IMR-90 (cell line): ENCODE results near the gene CHST14. TPM values are rescaled to one million over a fixed set of nuclear protein-coding genes. Genes with fewer than 3 reads are reported as not detected.

Experiments
- ATAC-seq: fragments of 200-7000 bp; cut with Tn5 transposase; 2 replicates; pipeline ENCODE4 v1.9.1; 2020; ENCODE audit warnings: low read depth, mild to moderate bottlenecking, moderate library complexity
- BruUV-seq: library from RNA; stranded (reverse); fragments of 400-500 nt; replicated peaks from 2 replicates; lab custom pipeline; 2021; lab: Mats Ljungman, UMichigan
- CTCF ChIA-PET: fragments of 300-600 bp; formaldehyde crosslinking; extraction: SDS; loops from one replicate; lab custom pipeline; 2021; ENCODE audit warnings: antibody characterized with exemption; lab: Yijun Ruan, JAX
- POLR2A ChIA-PET: fragments of 300-600 bp; sonication (Branson Sonifier 250); formaldehyde crosslinking; loops from one replicate; lab custom pipeline; 2022; ENCODE audit warnings: antibody characterized with exemption; ENCODE audit not compliant: unreplicated experiment; lab: Charles Lee
- DNase-seq: peaks from one replicate; pipeline ENCODE4 v3.0.0; 2013
- H2AFZ ChIP-seq: replicated peaks from 2 replicates; pipeline ENCODE3; 2013; ENCODE audit warnings: low read length, mild to moderate bottlenecking; ENCODE audit not compliant: poor library complexity
- H2AK5ac ChIP-seq: 2 replicates; pipeline ENCODE4 v1.6.1; 2013; ENCODE audit warnings: low read depth, low read length, inconsistent platforms
- H2AK9ac ChIP-seq: replicated peaks from 2 replicates; pipeline ENCODE3; 2013; ENCODE audit warnings: mild to moderate bottlenecking, low read depth, low read length, moderate library complexity; ENCODE audit not compliant: poor library complexity
- H2BK120ac ChIP-seq: 2 replicates; pipeline ENCODE4 v1.6.1; 2013; ENCODE audit warnings: low read depth, low read length, inconsistent platforms
- H2BK15ac ChIP-seq: 3 replicates; pipeline ENCODE4 v1.6.1; 2013; ENCODE audit warnings: low read depth, low read length, inconsistent platforms
- H2BK20ac ChIP-seq: 2 replicates; pipeline ENCODE4 v1.6.1; 2013; ENCODE audit warnings: low read depth, mild to moderate bottlenecking, inconsistent platforms, low read length, moderate library complexity
- H2BK5ac ChIP-seq: 2 replicates; pipeline ENCODE4 v1.6.1; 2013; ENCODE audit warnings: mild to moderate bottlenecking, low read depth, low read length, inconsistent platforms; ENCODE audit not compliant: poor library complexity, severe bottlenecking
- H3K14ac ChIP-seq: replicated peaks from 2 replicates; pipeline ENCODE4 v1.6.1; 2013; ENCODE audit warnings: low read depth, low read length, inconsistent platforms
- H3K18ac ChIP-seq: 2 replicates; pipeline ENCODE4 v1.6.1; 2013; ENCODE audit warnings: low read depth, low read length, control low read depth
- H3K23ac ChIP-seq: 2 replicates; pipeline ENCODE4 v1.6.1; 2013; ENCODE audit warnings: low read depth, low read length, inconsistent platforms
- H3K27ac ChIP-seq: 2 replicates; pipeline ENCODE4 v1.5.1; 2013; ENCODE audit warnings: mild to moderate bottlenecking, control low read depth, low read length; ENCODE audit not compliant: insufficient read depth
- H3K27me3 ChIP-seq: 2 replicates; pipeline ENCODE4 v1.6.1; 2013; ENCODE audit warnings: low read length; ENCODE audit not compliant: control insufficient read depth, insufficient read depth
- H3K36me3 ChIP-seq: 2 replicates; pipeline ENCODE4 v1.6.1; 2013; ENCODE audit warnings: low read length, mixed read lengths; ENCODE audit not compliant: control insufficient read depth, insufficient read depth
- H3K4ac ChIP-seq: 2 replicates; pipeline ENCODE4 v1.6.1; 2013; ENCODE audit warnings: low read depth, low read length, inconsistent platforms
- H3K4me1 ChIP-seq: 2 replicates; pipeline ENCODE4 v1.6.1; 2013; ENCODE audit warnings: low read length, mixed read lengths; ENCODE audit not compliant: control insufficient read depth, insufficient read depth
- H3K4me2 ChIP-seq: 2 replicates; pipeline ENCODE4 v1.6.1; 2013; ENCODE audit warnings: low read depth, mild to moderate bottlenecking, control low read depth, low read length, moderate library complexity
- H3K4me3 ChIP-seq: 2 replicates; pipeline ENCODE4 v1.5.1; 2013; ENCODE audit warnings: low read depth, mild to moderate bottlenecking, control low read depth, low read length, moderate library complexity; ENCODE audit not compliant: insufficient read depth
- H3K56ac ChIP-seq: 2 replicates; pipeline ENCODE4 v1.6.1; 2013; ENCODE audit warnings: low read length, inconsistent platforms; ENCODE audit not compliant: insufficient read depth; ENCODE audit errors: extremely low read depth
- H3K79me1 ChIP-seq, 2 experiments: 2 replicates each; pipeline ENCODE4 v1.6.1; 2013; ENCODE audit warnings: low read length in 2 of 2, inconsistent platforms in 1 of 2, low read depth in 1 of 2
- H3K9ac ChIP-seq: 2 replicates; pipeline ENCODE4 v1.6.1; 2013; ENCODE audit warnings: low read depth, low read length, control low read depth
- H3K9me1 ChIP-seq: 2 replicates; pipeline ENCODE4 v1.6.1; 2013; ENCODE audit warnings: low read length, inconsistent platforms; ENCODE audit not compliant: insufficient read depth
- H3K9me3 ChIP-seq: 2 replicates; pipeline ENCODE4 v1.6.1; 2013; ENCODE audit warnings: low read length; ENCODE audit not compliant: control insufficient read depth, insufficient read depth
- H4K20me1 ChIP-seq: 2 replicates; pipeline ENCODE4 v1.6.1; 2013; ENCODE audit warnings: low read length, inconsistent platforms; ENCODE audit not compliant: insufficient read depth
- H4K5ac ChIP-seq: 2 replicates; pipeline ENCODE4 v1.6.1; 2013; ENCODE audit warnings: mild to moderate bottlenecking, low read depth, low read length, control low read depth
- H4K8ac ChIP-seq, 2 experiments: 2 replicates each; pipeline ENCODE4 v1.6.1; 2013; ENCODE audit warnings: low read depth in 2 of 2, low read length in 2 of 2, control low read depth in 1 of 2, inconsistent platforms in 1 of 2
- H4K91ac ChIP-seq: 2 replicates; pipeline ENCODE4 v1.6.1; 2013; ENCODE audit warnings: low read depth, low read length, inconsistent platforms; ENCODE audit not compliant: insufficient read depth
- BHLHE40 ChIP-seq: fragments of 150-350 bp; IDR thresholded peaks from 2 replicates; pipeline ENCODE4 v1.6.1; 2016; ENCODE audit warnings: mild to moderate bottlenecking, low read depth, low read length
- CEBPB ChIP-seq: IDR thresholded peaks from 2 replicates; pipeline ENCODE4 v1.6.1; 2012; ENCODE audit warnings: low read depth, low read length, improper control_type of control experiment
- ELK1 ChIP-seq: fragments of 150-350 bp; IDR thresholded peaks from 2 replicates; pipeline ENCODE4 v1.6.1; 2016; ENCODE audit warnings: low read depth, mild to moderate bottlenecking, low read length, moderate library complexity, borderline replicate concordance
- FOS ChIP-seq: fragments of 150-350 bp; IDR thresholded peaks from 2 replicates; pipeline ENCODE4 v1.6.1; 2016; ENCODE audit warnings: low read depth, low read length
- MAFK ChIP-seq: IDR thresholded peaks from 2 replicates; pipeline ENCODE4 v1.6.1; 2012; ENCODE audit warnings: low read depth, low read length, improper control_type of control experiment
- MAZ ChIP-seq: IDR thresholded peaks from 2 replicates; pipeline ENCODE4 v1.6.1; 2012; ENCODE audit warnings: low read depth, mild to moderate bottlenecking, low read length, improper control_type of control experiment, moderate library complexity, borderline replicate concordance
- MXI1 ChIP-seq: IDR thresholded peaks from 2 replicates; pipeline ENCODE4 v1.6.1; 2012; ENCODE audit warnings: low read depth, mild to moderate bottlenecking, low read length, moderate library complexity, borderline replicate concordance
- RAD21 ChIP-seq: IDR thresholded peaks from 2 replicates; pipeline ENCODE4 v1.6.1; 2012; ENCODE audit warnings: low read length, improper control_type of control experiment
- RCOR1 ChIP-seq: IDR thresholded peaks from 2 replicates; pipeline ENCODE4 v1.6.1; 2012; ENCODE audit warnings: mild to moderate bottlenecking, low read length, improper control_type of control experiment; ENCODE audit not compliant: insufficient replicate concordance
- RFX5 ChIP-seq: IDR thresholded peaks from 2 replicates; pipeline ENCODE4 v1.8.0; 2012; ENCODE audit warnings: low read depth, mild to moderate bottlenecking, low read length, moderate library complexity
- SMC3 ChIP-seq: fragments of 150-350 bp; IDR thresholded peaks from 2 replicates; pipeline ENCODE4 v1.6.1; 2016; ENCODE audit warnings: low read depth, mild to moderate bottlenecking, antibody characterized with exemption, low read length, moderate library complexity
- USF2 ChIP-seq: fragments of 150-350 bp; IDR thresholded peaks from 2 replicates; pipeline ENCODE4 v1.6.1; 2017; ENCODE audit warnings: mild to moderate bottlenecking, antibody characterized with exemption, low read length, low read depth
- WGBS, 2 experiments: methylation state at CpG; one replicate each; pipeline versions ENCODE4 v1.1.5 to v1.1.7; 2013; ENCODE audit warnings: missing lambda C conversion rate in 2 of 2; ENCODE audit not compliant: insufficient read length in 1 of 2; ENCODE audit errors: extremely low coverage in 2 of 2; 5-methylcytosine and 5-hydroxymethylcytosine counted together
- dilution Hi-C: fragments of 300-500 bp; cut with HindIII; formaldehyde crosslinking; loops from one replicate; pipeline ENCODE4 v1.14.3; 2018; ENCODE audit warnings: low sequenced_read_pairs; ENCODE audit not compliant: unreplicated experiment
- in situ Hi-C: fragments of 300-500 bp; cut with MboI; formaldehyde crosslinking; loops from 3 replicates; pipeline ENCODE4 v1.14.3; 2019; ENCODE audit warnings: low sequenced_read_pairs, inconsistent platforms, mixed read lengths
- intact Hi-C: fragments of 100-400 bp; cut with micrococcal nuclease; formaldehyde crosslinking; loops from 2 replicates; pipeline ENCODE4 v1.10.0; 2022
- polyA plus RNA-seq, 3 experiments: library from polyadenylated mRNA; depleted of rRNA; stranded (reverse); fragments of >200 nt; gene quantifications; 2 replicates each; pipeline ENCODE4 v1.2.3, GENCODE V29; 2012; ENCODE audit warnings: low replicate concordance in 1 of 3
- total RNA-seq: library from RNA; depleted of rRNA; stranded (reverse); fragments of >200 nt; gene quantifications from 2 replicates; pipeline ENCODE4 v1.2.3, GENCODE V29; 2012
- TF ChIP-seq, protein P1 (sequence below): conservative IDR thresholded peaks from 2 replicates; pipeline ENCODE4 v1.5.1; 2012; ENCODE audit warnings: mild to moderate bottlenecking, low read depth, low read length, improper control_type of control experiment

The CHST14 gene
- total and polyA plus RNA-seq, 2 of the 4 experiments (the other 2 are of a cell fraction): 3.8 to 19.5 TPM

DNA sequence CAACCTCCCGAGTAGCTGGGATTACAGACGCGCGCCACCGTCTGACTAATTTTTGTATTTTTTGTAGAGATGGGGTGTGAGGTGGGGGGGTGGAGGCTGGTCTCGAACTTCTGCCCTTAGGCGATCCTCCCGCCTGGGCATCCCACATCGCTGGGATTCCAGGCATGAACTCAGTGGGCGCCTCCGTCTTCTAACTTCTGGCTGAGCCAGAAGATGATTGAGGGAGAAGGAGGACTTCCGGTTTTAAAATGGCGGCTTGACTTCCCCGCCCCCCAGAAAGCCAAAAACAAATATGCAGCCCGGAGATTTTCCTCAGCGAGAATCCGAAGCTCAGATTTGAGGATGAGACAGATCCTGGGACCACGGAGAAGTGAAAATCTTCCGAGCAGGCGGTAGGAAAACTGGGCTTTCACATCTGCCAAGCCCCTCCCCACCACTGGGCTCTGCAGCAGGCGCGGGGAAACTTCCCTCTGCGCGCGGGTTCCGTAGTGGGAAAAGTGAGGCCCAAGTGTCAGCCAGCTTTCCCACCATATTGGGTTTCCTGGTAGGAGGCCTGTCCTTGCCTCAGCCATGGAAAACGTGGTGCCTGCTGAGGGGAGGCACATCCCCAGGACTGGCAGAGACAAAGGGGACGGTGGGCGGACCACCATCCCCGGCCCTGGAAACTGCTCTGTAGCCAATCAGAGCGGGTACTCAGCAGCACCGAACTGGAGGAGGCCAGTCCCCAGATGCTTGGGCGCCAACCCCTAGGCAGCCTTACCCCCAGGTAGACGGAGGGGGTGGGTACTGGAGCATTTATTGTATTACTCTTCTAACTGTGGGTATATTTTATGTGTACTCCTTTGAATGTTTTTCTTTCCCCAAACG is 17.3 kb downstream of the CHST14 start:
- 87% methylated on average over 9 of the region's 35 CpGs; no CpG with 5 or more reads in 1 of the 2 experiments for WGBS, 2 experiments
- H3K9me3 ChIP-seq: no peaks in the 10 kb centered on the region; the same call in 1 of the 2 replicates
- in situ Hi-C loops: no loop called here
- H2BK20ac ChIP-seq: no peak overlapping the region
- no peak overlapping the region for H2AK9ac ChIP-seq
- H3K9me1 ChIP-seq: no peaks in the 10 kb centered on the region
- no peak overlapping the region for H2BK15ac ChIP-seq
- dilution Hi-C loops: no loop called here
- H3K4me3 ChIP-seq: no peak overlapping the region
- no peak overlapping the region for H2BK120ac ChIP-seq
- no peak overlapping the region for H3K18ac ChIP-seq
- no peak overlapping the region for H3K4me2 ChIP-seq
- no peak overlapping the region for H3K56ac ChIP-seq
- no peak overlapping the region for H2BK5ac ChIP-seq
- no peak overlapping the region for H3K23ac ChIP-seq
- no peak overlapping the region for H3K4ac ChIP-seq
- H3K36me3 ChIP-seq: no peaks in the 10 kb centered on the region
- H4K5ac ChIP-seq: no peak overlapping the region
- ATAC-seq (no peak), DNase-seq (no peak)
- H4K91ac ChIP-seq: no peak overlapping the region
- intact Hi-C loops: no loop called here
- H3K27ac ChIP-seq: no peak overlapping the region
- CTCF ChIA-PET: no interaction called here
- no peaks in the 10 kb centered on the region for H4K20me1 ChIP-seq
- H4K8ac ChIP-seq: no peak overlapping the region
- H3K9ac ChIP-seq: no peak overlapping the region
- TF ChIP-seq BHLHE40: no peak
- TF ChIP-seq MXI1: no peak
- TF ChIP-seq, protein P1, sequence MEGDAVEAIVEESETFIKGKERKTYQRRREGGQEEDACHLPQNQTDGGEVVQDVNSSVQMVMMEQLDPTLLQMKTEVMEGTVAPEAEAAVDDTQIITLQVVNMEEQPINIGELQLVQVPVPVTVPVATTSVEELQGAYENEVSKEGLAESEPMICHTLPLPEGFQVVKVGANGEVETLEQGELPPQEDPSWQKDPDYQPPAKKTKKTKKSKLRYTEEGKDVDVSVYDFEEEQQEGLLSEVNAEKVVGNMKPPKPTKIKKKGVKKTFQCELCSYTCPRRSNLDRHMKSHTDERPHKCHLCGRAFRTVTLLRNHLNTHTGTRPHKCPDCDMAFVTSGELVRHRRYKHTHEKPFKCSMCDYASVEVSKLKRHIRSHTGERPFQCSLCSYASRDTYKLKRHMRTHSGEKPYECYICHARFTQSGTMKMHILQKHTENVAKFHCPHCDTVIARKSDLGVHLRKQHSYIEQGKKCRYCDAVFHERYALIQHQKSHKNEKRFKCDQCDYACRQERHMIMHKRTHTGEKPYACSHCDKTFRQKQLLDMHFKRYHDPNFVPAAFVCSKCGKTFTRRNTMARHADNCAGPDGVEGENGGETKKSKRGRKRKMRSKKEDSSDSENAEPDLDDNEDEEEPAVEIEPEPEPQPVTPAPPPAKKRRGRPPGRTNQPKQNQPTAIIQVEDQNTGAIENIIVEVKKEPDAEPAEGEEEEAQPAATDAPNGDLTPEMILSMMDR: no peak
- TF ChIP-seq MAFK: no peak
- no peak for TF ChIP-seq RCOR1
- no peak for TF ChIP-seq ELK1
- no peak for TF ChIP-seq FOS
- no peak for TF ChIP-seq USF2
- no peak for TF ChIP-seq SMC3
- TF ChIP-seq RAD21: no peak
- TF ChIP-seq CEBPB: no peak
- TF ChIP-seq MAZ: no peak
- TF ChIP-seq RFX5: no peak
- H2AK5ac ChIP-seq: no peak overlapping the region
- BruUV-seq: no TSS peak
- H3K14ac ChIP-seq: no peak overlapping the region
- H3K4me1 ChIP-seq: no peaks in the 10 kb centered on the region
- H3K79me1 ChIP-seq: no peaks in the 10 kb centered on the region
- POLR2A ChIA-PET: no interaction called here
- H3K27me3 ChIP-seq: peaks cover 22% of the 10 kb centered on the region
- H2AFZ ChIP-seq: no peak overlapping the region
